Kidney (tissue), 14 donors: Measurements from ENCODE around the gene CDCA3. TPM values are rescaled to one million over a fixed set of nuclear protein-coding genes. Genes with fewer than 3 reads are reported as not detected.
"Not testable (repeated sequence)": the region's sequence is repeated elsewhere in the genome, so short reads cannot be mapped to it uniquely, and the experiment has no call there.

ENCODE experiments used
- DNase-seq, 5 donors: peaks; one replicate each; pipeline ENCODE4 v3.0.0-alpha.2; 2013 to 2020
- FAIRE-seq: peaks from 2 replicates; lab custom pipeline; 2012; peaks lifted over from hg19 to GRCh38; lab: Jason Lieb, UNC
- H3K27ac ChIP-seq, 2 donors: one replicate each; pipeline ENCODE4 v1.7.0; 2013; ENCODE audit warnings: low read depth in 2 of 2, low read length in 2 of 2, inconsistent platforms in 1 of 2
- H3K27me3 ChIP-seq: one replicate; pipeline ENCODE4 v1.7.1; 2013; ENCODE audit warnings: low read length, inconsistent platforms; ENCODE audit not compliant: control insufficient read depth, insufficient read depth
- H3K36me3 ChIP-seq, 3 donors: one replicate each; pipeline versions ENCODE4 v1.7.0 to v1.7.1; 2013; ENCODE audit warnings: low read length in 3 of 3, control low read depth in 1 of 3, inconsistent platforms in 1 of 3; ENCODE audit not compliant: insufficient read depth in 3 of 3, control insufficient read depth in 2 of 3
- H3K4me1 ChIP-seq, 3 donors: one replicate each; pipeline versions ENCODE4 v1.7.0 to v1.7.1; 2013; ENCODE audit warnings: low read length in 3 of 3, inconsistent platforms in 1 of 3, low read depth in 1 of 3; ENCODE audit not compliant: control insufficient read depth in 2 of 3, insufficient read depth in 2 of 3
- H3K4me3 ChIP-seq, 3 donors: one replicate each; pipeline versions ENCODE4 v1.7.0 to v1.8.1; 2013; ENCODE audit warnings: low read length in 3 of 3, control low read depth in 1 of 3, inconsistent platforms in 1 of 3
- H3K9ac ChIP-seq, 3 donors: one replicate each; pipeline versions ENCODE4 v1.7.0 to v1.7.1; 2013; ENCODE audit warnings: low read length in 3 of 3, control low read depth in 1 of 3, inconsistent platforms in 1 of 3
- H3K9me3 ChIP-seq, 3 donors: one replicate each; pipeline versions ENCODE4 v1.7.0 to v1.7.1; 2013; ENCODE audit warnings: low read length in 3 of 3, control low read depth in 1 of 3, inconsistent platforms in 1 of 3; ENCODE audit not compliant: control insufficient read depth in 2 of 3, insufficient read depth in 1 of 3
- intact Hi-C: fragments of 100-400 bp; cut with DNase I; formaldehyde crosslinking; loops from one replicate; pipeline ENCODE4 v1.11.1; 2022
- polyA plus RNA-seq: library from polyadenylated mRNA; stranded (reverse); fragments of 350-450 nt; fragmentation: Illumina TruSeq; extraction: RNeasy Lipid Tissue Mini Kit (QIAGEN cat#74804); gene quantifications from one replicate; pipeline ENCODE4 v1.2.3, GENCODE V29; 2014; ENCODE audit warnings: low read depth, low replicate concordance; ENCODE audit not compliant: insufficient read depth
- total RNA-seq: library from RNA; stranded (reverse); fragmentation: NEBNext Ultra II Directional; extraction: Animal tissue kit (Norgen Biotek cat#: 25700); gene quantifications from one replicate; pipeline ENCODE4 v1.2.1, GENCODE V29; 2021
- TF ChIP-seq, protein P1 (sequence below): IDR thresholded peaks from 3 replicates; pipeline ENCODE4 v1.5.1; 2012; ENCODE audit warnings: mild to moderate bottlenecking, moderate library complexity, borderline replicate concordance; ENCODE audit not compliant: insufficient read depth; ENCODE audit errors: extremely low read depth
- donor health status: control.
- donor health status: control.
- donor health status: control.
- donor health status: control.
- donor health status: control.
- donor health status: DM: yes; HTN: yes; CAD: no.
- donor health status: Normal renal cell carcinoma (clear cell type).

The CDCA3 gene
- total and polyA plus RNA-seq, 2 donors from 2014 or later = 1.3 to 2.1 TPM

DNA sequence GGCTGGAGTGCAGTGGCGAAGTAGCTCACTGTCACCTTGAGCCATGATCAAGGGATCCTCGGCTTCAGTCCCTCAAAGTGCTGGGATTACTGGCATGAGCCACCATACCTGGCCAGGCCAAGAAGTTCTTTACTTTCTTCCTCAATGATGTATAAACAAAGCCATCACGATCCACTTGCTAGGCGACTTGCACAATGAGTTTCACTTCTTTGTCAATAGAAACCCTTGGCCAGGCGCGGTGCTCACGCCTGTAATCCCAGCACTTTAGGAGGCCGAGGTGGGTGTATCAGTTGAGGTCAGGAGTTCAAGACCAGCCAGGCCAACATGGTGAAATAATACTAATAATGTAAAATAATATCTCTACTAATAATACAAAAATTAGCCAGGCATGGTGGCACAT, 36.4 kb upstream of the CDCA3 start:
- TF ChIP-seq, protein P1, sequence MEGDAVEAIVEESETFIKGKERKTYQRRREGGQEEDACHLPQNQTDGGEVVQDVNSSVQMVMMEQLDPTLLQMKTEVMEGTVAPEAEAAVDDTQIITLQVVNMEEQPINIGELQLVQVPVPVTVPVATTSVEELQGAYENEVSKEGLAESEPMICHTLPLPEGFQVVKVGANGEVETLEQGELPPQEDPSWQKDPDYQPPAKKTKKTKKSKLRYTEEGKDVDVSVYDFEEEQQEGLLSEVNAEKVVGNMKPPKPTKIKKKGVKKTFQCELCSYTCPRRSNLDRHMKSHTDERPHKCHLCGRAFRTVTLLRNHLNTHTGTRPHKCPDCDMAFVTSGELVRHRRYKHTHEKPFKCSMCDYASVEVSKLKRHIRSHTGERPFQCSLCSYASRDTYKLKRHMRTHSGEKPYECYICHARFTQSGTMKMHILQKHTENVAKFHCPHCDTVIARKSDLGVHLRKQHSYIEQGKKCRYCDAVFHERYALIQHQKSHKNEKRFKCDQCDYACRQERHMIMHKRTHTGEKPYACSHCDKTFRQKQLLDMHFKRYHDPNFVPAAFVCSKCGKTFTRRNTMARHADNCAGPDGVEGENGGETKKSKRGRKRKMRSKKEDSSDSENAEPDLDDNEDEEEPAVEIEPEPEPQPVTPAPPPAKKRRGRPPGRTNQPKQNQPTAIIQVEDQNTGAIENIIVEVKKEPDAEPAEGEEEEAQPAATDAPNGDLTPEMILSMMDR = no peak
- Histone ChIP-seq H3K4me3 (no peak overlapping the region), H3K9ac (no peak overlapping the region), H3K36me3 (peaks cover 0 to 8% (median 0%) of the 10 kb centered on the region in 3 donors), H3K27me3 (no peaks in the 10 kb centered on the region), H3K27ac (no peak overlapping the region), H3K4me1 (peaks cover 4 to 6% (median 5%) of the 10 kb centered on the region in 3 donors), H3K9me3 (no peaks in the 10 kb centered on the region)
- FAIRE-seq (no peak), DNase-seq (peak in 2 of 5 donors; percentile 33 to 34)
- intact Hi-C loops = no loop called here

DNA sequence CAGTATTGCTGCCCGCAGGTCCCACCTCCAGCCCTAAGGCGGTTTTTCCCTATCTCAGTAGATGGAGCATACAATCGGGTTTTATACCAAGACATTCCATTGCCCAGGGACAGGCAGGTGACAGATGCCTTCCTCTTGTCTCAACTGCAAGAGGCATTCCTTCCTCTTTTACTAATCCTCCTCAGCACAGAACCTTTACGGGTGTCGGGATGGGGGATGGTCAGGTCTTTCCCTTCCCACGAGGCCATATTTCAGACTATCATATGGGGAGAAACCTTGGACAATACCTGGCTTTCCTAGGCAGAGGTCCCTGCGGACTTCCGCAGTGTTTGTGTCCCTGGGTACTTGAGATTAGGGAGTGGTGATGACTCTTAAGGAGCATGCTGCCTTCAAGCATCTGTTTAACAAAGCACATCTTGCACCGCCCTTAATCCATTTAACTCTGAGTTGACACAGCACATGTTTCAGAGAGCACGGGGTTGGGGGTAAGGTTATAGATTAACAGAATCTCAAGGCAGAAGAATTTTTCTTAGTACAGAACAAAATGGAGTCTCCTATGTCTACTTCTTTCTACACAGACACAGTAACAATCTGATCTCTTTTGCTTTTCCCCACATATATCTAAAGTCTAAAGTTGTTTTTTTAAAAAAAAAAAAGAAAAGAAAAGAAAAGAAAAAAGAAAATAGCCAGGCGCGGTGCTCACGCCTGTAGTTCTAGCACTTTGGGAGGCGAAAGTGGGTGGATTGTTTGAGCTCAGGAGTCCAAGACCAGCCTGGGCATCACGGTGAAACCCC, 35.3 kb upstream of the CDCA3 start:
- H3K9ac ChIP-seq, H3K4me3 ChIP-seq, H3K4me1 ChIP-seq, H3K9me3 ChIP-seq, H3K27ac ChIP-seq, H3K27me3 ChIP-seq, intact Hi-C loops, FAIRE-seq, H3K36me3 ChIP-seq: not testable (repeated sequence)
- DNase-seq = peak in 1 of 5 donors; percentile 25

DNA sequence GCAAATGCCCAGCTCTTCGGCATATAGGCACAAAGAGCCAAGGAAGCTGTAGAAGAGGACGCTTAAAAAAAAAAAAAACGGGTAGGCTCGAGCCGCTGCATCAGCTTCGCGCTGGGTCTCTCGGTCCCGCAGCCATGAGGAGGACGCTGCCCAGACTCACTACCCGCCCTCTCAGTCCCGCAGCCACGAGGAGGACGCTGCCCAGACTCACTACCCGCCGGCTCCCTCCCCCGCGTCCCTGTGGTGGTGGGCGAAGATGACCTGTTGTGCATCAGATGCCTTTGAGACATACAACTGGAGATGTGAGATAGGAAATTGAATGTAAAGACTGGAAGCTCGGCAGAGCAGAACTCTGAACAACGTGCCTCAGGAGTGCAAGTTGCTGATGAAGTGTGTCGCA, 33.5 kb upstream of the CDCA3 start:
- DNase-seq (peak in 2 of 5 donors; percentile 40 to 66), FAIRE-seq (no peak)
- H3K4me3 ChIP-seq = no peak overlapping the region
- H3K27ac ChIP-seq = no peak overlapping the region
- H3K27me3 ChIP-seq = no peaks in the 10 kb centered on the region
- TF ChIP-seq, protein P1 = no peak
- H3K36me3 ChIP-seq = peaks cover 0 to 8% (median 0%) of the 10 kb centered on the region in 3 donors
- H3K9ac ChIP-seq = no peak overlapping the region
- intact Hi-C loops = no loop called here
- no peaks in the 10 kb centered on the region for H3K9me3 ChIP-seq
- no peaks in the 10 kb centered on the region for H3K4me1 ChIP-seq

DNA sequence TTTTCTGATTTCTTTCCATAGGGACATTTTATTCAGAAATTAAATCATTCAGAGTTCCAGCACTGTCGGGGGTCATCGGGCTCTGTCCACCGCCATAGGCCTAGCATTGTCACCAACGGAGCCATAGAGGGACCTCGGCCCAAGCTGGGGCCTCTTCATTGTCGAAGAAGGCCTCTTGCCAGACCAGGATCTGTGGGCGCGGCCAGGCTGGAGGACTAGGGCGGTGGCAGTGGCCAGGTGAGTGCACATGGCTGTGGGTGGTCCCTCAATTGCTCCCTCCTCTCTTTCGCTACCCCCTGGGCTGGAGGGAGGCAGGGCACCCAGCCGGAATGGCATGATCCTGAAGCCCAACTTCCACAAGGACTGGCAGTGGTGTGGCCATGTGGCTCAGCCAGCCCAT, 32.6 kb upstream of the CDCA3 start:
- H3K4me1 ChIP-seq = no peaks in the 10 kb centered on the region
- H3K27ac ChIP-seq = no peak overlapping the region

More for the DNA sequence above, 32.6 kb upstream of the CDCA3 start:
- DNase-seq (peak in 2 of 5 donors; percentile 39 to 65), FAIRE-seq (no peak)
- Histone ChIP-seq H3K9me3 (no peaks in the 10 kb centered on the region), H3K9ac (no peak overlapping the region), H3K36me3 (peaks cover 0 to 8% (median 0%) of the 10 kb centered on the region in 3 donors), H3K4me3 (no peak overlapping the region), H3K27me3 (no peaks in the 10 kb centered on the region)
- intact Hi-C loops = no loop called here
- TF ChIP-seq, protein P1 = no peak
